HG03520 (cell line): Measurements from ENCODE around the gene SPATA6L.

Experiments used
- ATAC-seq: cut with Tn5 transposase; IDR thresholded peaks from one replicate; pipeline ENCODE4 v1.9.1; 2021; ENCODE audit warnings: mild to moderate bottlenecking, moderate library complexity; ENCODE audit not compliant: unreplicated experiment

SPATA6L gene

GRCh38 chr9:4558371-4558998 is 107.8 kb downstream of the SPATA6L start:
- ATAC-seq, result no peak

GRCh38 chr9:4555236-4555635 is 111.0 kb downstream of the SPATA6L start:
- no peak for ATAC-seq

GRCh38 chr9:4553951-4554381 is 112.3 kb downstream of the SPATA6L start:
- ATAC-seq, result no peak

- no peak for ATAC-seq
These were observed 115.3 kb downstream of the SPATA6L start for GRCh38 chr9:4550777-4551484.

GRCh38 chr9:4549751-4550295 is 116.5 kb downstream of the SPATA6L start:
- no peak for ATAC-seq

- no peak for ATAC-seq
These were observed 117.2 kb downstream of the SPATA6L start for GRCh38 chr9:4548811-4549725.
